T-helper 1 cell treated with Interleukin-12 subunit alpha and Interleukin-12 subunit beta and Interleukin-4 antibody, amounts not matched to agents 30 ng/mL and 1 ng/mL, for 36 hours (primary cell): ENCODE data around the gene LNP1. TPM values are rescaled to one million over a fixed set of nuclear protein-coding genes. Genes with fewer than 3 reads are reported as not detected.
"Not testable (repeated sequence)": the region's sequence is repeated elsewhere in the genome, so short reads cannot be mapped to it uniquely, and the experiment has no call there.

Experiments
- intact Hi-C: fragments of 100-400 bp; cut with micrococcal nuclease; formaldehyde crosslinking; loops from one replicate; pipeline ENCODE4 v1.15.1; 2024
- total RNA-seq: library from RNA; stranded (reverse); gene quantifications from 2 replicates; pipeline ENCODE4 v1.2.3, GENCODE V29; 2022

LNP1 gene
- 0.76 and 1.5 TPM in 2 replicates for total RNA-seq

GRCh38 chr3:100400780-100401673, at the start of gene LNP1, which contains the start of gene TOMM70:
Gene LNP1, plus strand, starts transcription at chr3:100401539. Its CDS starts 28,191 bp downstream, at chr3:100429730.
Gene TOMM70, minus strand, starts transcription at chr3:100401089. Its CDS starts 140 bp downstream, at chr3:100400949.
- intact Hi-C loops = loop anchor here (1.0 to 10.0 kb wide), 22 partner anchors 66 to 1878 kb away; partner anchors contain the start of genes CEP97, CLDND1, CMSS1 and CPOX

GRCh38 chr3:100351770-100352169, 49.6 kb upstream of the LNP1 start:
- intact Hi-C loops = not testable (repeated sequence)

GRCh38 chr3:100352296-100353231, 48.8 kb upstream of the LNP1 start:
- intact Hi-C loops = no loop called here

GRCh38 chr3:100354850-100355249, 46.5 kb upstream of the LNP1 start:
- intact Hi-C loops = no loop called here

GRCh38 chr3:100358413-100358812, 42.9 kb upstream of the LNP1 start:
- intact Hi-C loops = no loop called here

- intact Hi-C loops = no loop called here
Observed at GRCh38 chr3:100359035-100359434, 42.3 kb upstream of the LNP1 start.

GRCh38 chr3:100360757-100361496, 40.4 kb upstream of the LNP1 start:
- intact Hi-C loops = no loop called here

GRCh38 chr3:100361897-100362296, 39.4 kb upstream of the LNP1 start:
- intact Hi-C loops = no loop called here

- intact Hi-C loops = no loop called here
Observed at GRCh38 chr3:100364421-100364820, 36.9 kb upstream of the LNP1 start.

GRCh38 chr3:100366424-100366823, 34.9 kb upstream of the LNP1 start:
- intact Hi-C loops = no loop called here

GRCh38 chr3:100368441-100368840, 32.9 kb upstream of the LNP1 start:
- intact Hi-C loops = no loop called here

- intact Hi-C loops = no loop called here
Observed at GRCh38 chr3:100370756-100371155, 30.6 kb upstream of the LNP1 start.

GRCh38 chr3:100374521-100374920, 26.8 kb upstream of the LNP1 start:
- intact Hi-C loops = no loop called here

GRCh38 chr3:100376301-100376700, 25.0 kb upstream of the LNP1 start:
- intact Hi-C loops = no loop called here

- intact Hi-C loops = no loop called here
Observed at GRCh38 chr3:100384733-100385525, 16.4 kb upstream of the LNP1 start.

- intact Hi-C loops = no loop called here
Observed at GRCh38 chr3:100386437-100387074, 14.8 kb upstream of the LNP1 start.

- intact Hi-C loops = no loop called here
Observed at GRCh38 chr3:100389025-100389424, 12.3 kb upstream of the LNP1 start.

GRCh38 chr3:100395679-100396431, 5.5 kb upstream of the LNP1 start:
- intact Hi-C loops = loop anchor here (2.0 kb wide), 1 partner anchor 193 kb away; no protein-coding TSS in a partner anchor

GRCh38 chr3:100396967-100397366, 4.4 kb upstream of the LNP1 start:
- intact Hi-C loops = no loop called here
